ENCODE data around the gene CYP26B1.

Gene CYP26B1

GRCh38 chr2:72115110-72116080 lies 32.3 kb downstream of the CYP26B1 start:
- Histone ChIP-seq H3K4me3 (replicated peaks; ENCODE audit: low read depth, low read length) (no peak overlapping the region), H3K36me3 (ENCODE audit: control insufficient read depth, insufficient read depth, low read length) (no peaks in the 10 kb centered on the region), H3K27me3 (replicated peaks; ENCODE audit: control insufficient read depth, insufficient read depth, low read length) (no peaks in the 10 kb centered on the region)
- no peak for TF ChIP-seq CTCF (IDR thresholded peaks at IDR 0.05; ENCODE audit: insufficient read depth, low read length, poor library complexity, severe bottlenecking)
- no peak for DNase-seq (ENCODE audit: extremely low read depth, insufficient read length)

- no peak overlapping the region for H3K4me3 ChIP-seq (replicated peaks; ENCODE audit: low read depth, low read length)
- no peak for DNase-seq (ENCODE audit: extremely low read depth, insufficient read length)
- TF ChIP-seq CTCF (IDR thresholded peaks at IDR 0.05; ENCODE audit: insufficient read depth, low read length, poor library complexity, severe bottlenecking), result no peak
- no peaks in the 10 kb centered on the region for H3K27me3 ChIP-seq (replicated peaks; ENCODE audit: control insufficient read depth, insufficient read depth, low read length)
- H3K36me3 ChIP-seq (ENCODE audit: control insufficient read depth, insufficient read depth, low read length), result no peaks in the 10 kb centered on the region
Measured at GRCh38 chr2:72114693-72115051, 33.0 kb downstream of the CYP26B1 start.

GRCh38 chr2:72113847-72114692 lies 33.6 kb downstream of the CYP26B1 start:
- TF ChIP-seq CTCF (IDR thresholded peaks at IDR 0.05; ENCODE audit: insufficient read depth, low read length, poor library complexity, severe bottlenecking), result no peak
- Histone ChIP-seq H3K36me3 (ENCODE audit: control insufficient read depth, insufficient read depth, low read length) (no peaks in the 10 kb centered on the region), H3K4me3 (replicated peaks; ENCODE audit: low read depth, low read length) (no peak overlapping the region), H3K27me3 (replicated peaks; ENCODE audit: control insufficient read depth, insufficient read depth, low read length) (no peaks in the 10 kb centered on the region)
- no peak for DNase-seq (ENCODE audit: extremely low read depth, insufficient read length)

- TF ChIP-seq CTCF (IDR thresholded peaks at IDR 0.05; ENCODE audit: insufficient read depth, low read length, poor library complexity, severe bottlenecking), result no peak
- no peaks in the 10 kb centered on the region for H3K27me3 ChIP-seq (replicated peaks; ENCODE audit: control insufficient read depth, insufficient read depth, low read length)
- H3K4me3 ChIP-seq (replicated peaks; ENCODE audit: low read depth, low read length), result no peak overlapping the region
- H3K36me3 ChIP-seq (ENCODE audit: control insufficient read depth, insufficient read depth, low read length), result no peaks in the 10 kb centered on the region
- no peak for DNase-seq (ENCODE audit: extremely low read depth, insufficient read length)
Measured at GRCh38 chr2:72112981-72113846, 34.4 kb downstream of the CYP26B1 start.

GRCh38 chr2:72112401-72112800 lies 35.3 kb downstream of the CYP26B1 start:
- H3K4me3 ChIP-seq (replicated peaks; ENCODE audit: low read depth, low read length), result no peak overlapping the region
- TF ChIP-seq CTCF (IDR thresholded peaks at IDR 0.05; ENCODE audit: insufficient read depth, low read length, poor library complexity, severe bottlenecking), result no peak
- H3K27me3 ChIP-seq (replicated peaks; ENCODE audit: control insufficient read depth, insufficient read depth, low read length), result no peaks in the 10 kb centered on the region
- no peak for DNase-seq (ENCODE audit: extremely low read depth, insufficient read length)
- H3K36me3 ChIP-seq (ENCODE audit: control insufficient read depth, insufficient read depth, low read length), result no peaks in the 10 kb centered on the region

All from GM06990 (cell line).